Osteocyte (in vitro differentiated cells): ENCODE results near the gene TRIM10. TPM values are rescaled to one million over a fixed set of nuclear protein-coding genes. Genes with fewer than 3 reads are reported as not detected.
"Not testable (repeated sequence)": the region's sequence is repeated elsewhere in the genome, so short reads cannot be mapped to it uniquely, and the experiment has no call there.

ENCODE experiments used
- DNase-seq: peaks from one replicate; pipeline ENCODE4 v3.0.0; 2021; ENCODE audit warnings: mixed read lengths; ENCODE audit not compliant: unreplicated experiment; ENCODE audit errors: extremely low spot score
- H3K27ac Mint-ChIP-seq: one replicate; pipeline ENCODE4 v1.8.0; 2021; ENCODE audit warnings: mild to moderate bottlenecking, mixed read lengths; ENCODE audit not compliant: unreplicated experiment
- H3K27me3 Mint-ChIP-seq: one replicate; pipeline ENCODE4 v1.8.0; 2021; ENCODE audit warnings: mixed read lengths; ENCODE audit not compliant: unreplicated experiment
- H3K36me3 Mint-ChIP-seq: one replicate; pipeline ENCODE4 v1.8.0; 2021; ENCODE audit warnings: mixed read lengths; ENCODE audit not compliant: unreplicated experiment
- H3K4me1 Mint-ChIP-seq: one replicate; pipeline ENCODE4 v1.8.0; 2021; ENCODE audit warnings: mixed read lengths; ENCODE audit not compliant: unreplicated experiment
- H3K4me3 Mint-ChIP-seq: one replicate; pipeline ENCODE4 v1.8.0; 2021; ENCODE audit warnings: mild to moderate bottlenecking, moderate library complexity, mixed read lengths; ENCODE audit not compliant: unreplicated experiment
- H3K9me3 Mint-ChIP-seq: one replicate; pipeline ENCODE4 v1.8.0; 2021; ENCODE audit warnings: mixed read lengths; ENCODE audit not compliant: unreplicated experiment
- CTCF ChIP-seq: fragments of 200-600 bp; sonication (generic); IDR thresholded peaks from 2 replicates; pipeline ENCODE4 v1.5.0; 2021; ENCODE audit warnings: antibody characterized with exemption, mild to moderate bottlenecking, moderate library complexity
- total RNA-seq: library from RNA; stranded (reverse); gene quantifications from 2 replicates; pipeline ENCODE4 v1.2.1, GENCODE V29; 2021

TRIM10 gene
- total RNA-seq, 1 donor from 2014 or later = not detected

- no peaks in the 10 kb centered on the region for H3K9me3 Mint-ChIP-seq
- no peak for DNase-seq
- peaks cover 4% of the 10 kb centered on the region for H3K4me1 Mint-ChIP-seq
- no peak for TF ChIP-seq CTCF
- H3K4me3 Mint-ChIP-seq = no peak overlapping the region
- no peaks in the 10 kb centered on the region for H3K36me3 Mint-ChIP-seq
- H3K27ac Mint-ChIP-seq = no peak overlapping the region
- H3K27me3 Mint-ChIP-seq = peaks cover 61% of the 10 kb centered on the region
These were observed 38.5 kb downstream of the TRIM10 start for GRCh38 chr6:30122515-30122914.

- no peak for TF ChIP-seq CTCF
- H3K4me1 Mint-ChIP-seq = no peaks in the 10 kb centered on the region
- H3K36me3 Mint-ChIP-seq = no peaks in the 10 kb centered on the region
- no peak overlapping the region for H3K27ac Mint-ChIP-seq
- peak; percentile 56 for DNase-seq
- H3K4me3 Mint-ChIP-seq = no peak overlapping the region
- H3K9me3 Mint-ChIP-seq = no peaks in the 10 kb centered on the region
- peaks cover 54% of the 10 kb centered on the region for H3K27me3 Mint-ChIP-seq
These were observed 39.3 kb downstream of the TRIM10 start for GRCh38 chr6:30121446-30122366.

- not testable (repeated sequence) for H3K36me3 Mint-ChIP-seq, H3K9me3 Mint-ChIP-seq, H3K4me1 Mint-ChIP-seq, H3K4me3 Mint-ChIP-seq, H3K27ac Mint-ChIP-seq, DNase-seq
- H3K27me3 Mint-ChIP-seq = peaks cover 50% of the 10 kb centered on the region
These were observed 42.3 kb downstream of the TRIM10 start for GRCh38 chr6:30118691-30119090.

- no peaks in the 10 kb centered on the region for H3K36me3 Mint-ChIP-seq
- H3K27ac Mint-ChIP-seq = no peak overlapping the region
- no peaks in the 10 kb centered on the region for H3K4me1 Mint-ChIP-seq
- no peak overlapping the region for H3K4me3 Mint-ChIP-seq
- H3K27me3 Mint-ChIP-seq = peaks cover 61% of the 10 kb centered on the region
- no peak for TF ChIP-seq CTCF
- no peaks in the 10 kb centered on the region for H3K9me3 Mint-ChIP-seq
- DNase-seq = no peak
These were observed 44.3 kb downstream of the TRIM10 start for GRCh38 chr6:30116724-30117123.

GRCh38 chr6:30113841-30114240, 47.2 kb downstream of the TRIM10 start:
- Mint-ChIP-seq H3K4me1 (no peaks in the 10 kb centered on the region), H3K4me3 (no peak overlapping the region), H3K36me3 (no peaks in the 10 kb centered on the region), H3K27ac (no peak overlapping the region), H3K9me3 (no peaks in the 10 kb centered on the region), H3K27me3 (peaks cover 66% of the 10 kb centered on the region)
- TF ChIP-seq CTCF = no peak
- no peak for DNase-seq
